ENCODE data around the gene PMS2. TPM values are rescaled to one million over a fixed set of nuclear protein-coding genes. Genes with fewer than 3 reads are reported as not detected.

Gene PMS2, protein sequence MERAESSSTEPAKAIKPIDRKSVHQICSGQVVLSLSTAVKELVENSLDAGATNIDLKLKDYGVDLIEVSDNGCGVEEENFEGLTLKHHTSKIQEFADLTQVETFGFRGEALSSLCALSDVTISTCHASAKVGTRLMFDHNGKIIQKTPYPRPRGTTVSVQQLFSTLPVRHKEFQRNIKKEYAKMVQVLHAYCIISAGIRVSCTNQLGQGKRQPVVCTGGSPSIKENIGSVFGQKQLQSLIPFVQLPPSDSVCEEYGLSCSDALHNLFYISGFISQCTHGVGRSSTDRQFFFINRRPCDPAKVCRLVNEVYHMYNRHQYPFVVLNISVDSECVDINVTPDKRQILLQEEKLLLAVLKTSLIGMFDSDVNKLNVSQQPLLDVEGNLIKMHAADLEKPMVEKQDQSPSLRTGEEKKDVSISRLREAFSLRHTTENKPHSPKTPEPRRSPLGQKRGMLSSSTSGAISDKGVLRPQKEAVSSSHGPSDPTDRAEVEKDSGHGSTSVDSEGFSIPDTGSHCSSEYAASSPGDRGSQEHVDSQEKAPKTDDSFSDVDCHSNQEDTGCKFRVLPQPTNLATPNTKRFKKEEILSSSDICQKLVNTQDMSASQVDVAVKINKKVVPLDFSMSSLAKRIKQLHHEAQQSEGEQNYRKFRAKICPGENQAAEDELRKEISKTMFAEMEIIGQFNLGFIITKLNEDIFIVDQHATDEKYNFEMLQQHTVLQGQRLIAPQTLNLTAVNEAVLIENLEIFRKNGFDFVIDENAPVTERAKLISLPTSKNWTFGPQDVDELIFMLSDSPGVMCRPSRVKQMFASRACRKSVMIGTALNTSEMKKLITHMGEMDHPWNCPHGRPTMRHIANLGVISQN
- total RNA-seq, result 13.8 and 18.9 TPM in 2 replicates

DNA sequence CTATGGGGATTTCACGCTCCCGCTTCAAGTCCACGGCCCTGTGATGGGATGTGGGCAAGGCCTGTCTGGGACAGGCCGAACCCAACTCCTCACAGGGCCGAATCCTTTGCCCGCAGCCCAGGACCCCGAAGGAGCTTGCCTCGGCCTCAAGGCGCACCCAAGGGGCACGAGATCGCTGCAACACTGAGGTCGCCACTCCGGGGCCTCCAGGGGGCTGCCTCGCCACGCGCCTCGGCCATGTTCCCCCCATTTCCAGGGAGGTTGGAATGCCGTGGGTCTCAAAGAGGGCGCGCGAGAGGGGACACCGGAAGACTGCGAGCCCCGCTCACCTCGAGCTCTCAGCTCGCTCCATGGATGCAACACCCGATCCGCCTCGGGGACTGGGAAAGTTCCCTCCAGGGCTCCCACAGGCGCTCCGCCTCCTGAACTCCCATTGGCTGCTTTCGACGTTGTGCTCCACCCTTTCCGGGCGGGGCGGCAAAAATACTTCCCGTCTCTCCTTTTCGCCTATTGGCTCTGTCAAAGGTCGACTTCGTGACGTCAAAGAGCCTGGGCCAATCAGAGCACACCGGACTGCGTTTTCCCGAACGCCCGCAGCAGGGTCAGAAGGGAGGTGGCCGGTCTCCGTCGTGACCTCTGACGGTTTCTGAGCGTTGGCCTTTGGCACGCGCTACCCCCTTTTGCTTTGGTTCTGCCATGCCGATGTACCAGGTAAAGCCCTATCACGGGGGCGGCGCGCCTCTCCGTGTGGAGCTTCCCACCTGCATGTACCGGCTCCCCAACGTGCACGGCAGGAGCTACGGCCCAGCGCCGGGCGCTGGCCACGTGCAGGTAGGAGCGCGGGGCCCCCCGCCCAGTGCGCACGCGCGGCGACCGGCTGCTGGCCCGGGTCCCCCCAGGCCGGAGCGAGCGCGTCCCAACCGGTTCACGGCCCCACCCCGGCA, at the start of gene PMS2, which contains the start of gene AIMP2:
Gene PMS2 (minus strand): TSS at position 382 of the 944 bp plus-strand sequence. CDS start 30 bp downstream, at position 352.
Gene AIMP2 (plus strand): TSS at position 605 of the 944 bp plus-strand sequence. CDS start 92 bp downstream, at position 697.

GRCh38 chr7:6030988-6031387, 22.1 kb upstream of the PMS2 start, which contains the start of gene ANKRD61:
Gene ANKRD61, plus strand, starts transcription at chr7:6031376. Its CDS starts 0 bp downstream, at chr7:6031376.

DNA sequence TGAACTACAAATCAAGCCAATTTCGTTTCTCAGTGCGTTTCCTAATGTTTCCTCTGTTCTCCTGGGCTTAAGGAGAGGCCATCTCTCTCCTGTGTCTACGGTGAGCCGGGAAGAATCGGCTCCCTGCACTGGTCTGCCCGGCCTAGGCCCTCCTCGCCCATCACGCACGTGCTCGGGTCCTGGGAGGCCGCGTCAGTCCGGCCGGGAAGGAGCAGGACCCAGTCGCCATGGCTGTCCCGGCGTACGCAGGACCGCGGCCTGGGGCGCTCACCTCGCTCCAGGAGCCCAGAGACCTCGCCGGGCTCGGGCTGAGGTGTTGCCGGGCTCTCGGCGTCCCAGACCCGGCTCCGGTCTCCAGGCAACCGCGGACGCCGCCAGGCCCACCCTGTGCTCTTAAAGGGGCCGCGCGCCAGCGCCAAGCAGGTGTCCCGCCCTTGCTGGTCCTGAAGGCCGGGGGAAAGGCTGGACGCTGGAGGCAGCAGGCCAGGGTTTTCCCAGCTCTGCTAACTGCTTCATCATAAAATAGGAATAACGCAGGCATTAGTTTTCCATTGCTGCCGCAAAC, 38.4 kb downstream of the PMS2 start, which contains the start of gene RSPH10B:
Gene RSPH10B (minus strand): TSS at position 343 of the 565 bp plus-strand sequence. CDS start 3,573 bp downstream, outside the sequence.

Other genes starting within 250 kb of the PMS2 start
- gene RNF216, start 227.4 kb downstream of the PMS2 start, total RNA-seq, result 17.2 and 42.5 TPM in 2 replicates
- not detected in 2 replicates for gene OCM, start 128.3 kb downstream of the PMS2 start, total RNA-seq
- 33.8 and 48.6 TPM in 2 replicates for gene CCZ1, start 110.3 kb downstream of the PMS2 start, total RNA-seq
- 0.57 and 0.65 TPM in 2 replicates for gene RSPH10B, start 38.4 kb downstream of the PMS2 start, total RNA-seq
- 35.5 and 53.7 TPM in 2 replicates for gene AIMP2, start 223 bp upstream of the PMS2 start, total RNA-seq
- 0.06 TPM in 1 of 2 replicates, not detected in the other for gene ANKRD61, start 22.3 kb upstream of the PMS2 start, total RNA-seq
- gene EIF2AK1, start 50.1 kb upstream of the PMS2 start, total RNA-seq, result 27.4 and 83.4 TPM in 2 replicates
- gene USP42, start 95.9 kb upstream of the PMS2 start, total RNA-seq, result 2.3 and 5.4 TPM in 2 replicates